Non-pigmented ciliary epithelial cell (primary cell): ENCODE data around the gene ASPHD1.

ENCODE experiments used
- DNase-seq: peaks from one replicate; pipeline ENCODE4 v3.0.0-alpha.2; 2010; ENCODE audit warnings: low read depth

ASPHD1 gene

DNA sequence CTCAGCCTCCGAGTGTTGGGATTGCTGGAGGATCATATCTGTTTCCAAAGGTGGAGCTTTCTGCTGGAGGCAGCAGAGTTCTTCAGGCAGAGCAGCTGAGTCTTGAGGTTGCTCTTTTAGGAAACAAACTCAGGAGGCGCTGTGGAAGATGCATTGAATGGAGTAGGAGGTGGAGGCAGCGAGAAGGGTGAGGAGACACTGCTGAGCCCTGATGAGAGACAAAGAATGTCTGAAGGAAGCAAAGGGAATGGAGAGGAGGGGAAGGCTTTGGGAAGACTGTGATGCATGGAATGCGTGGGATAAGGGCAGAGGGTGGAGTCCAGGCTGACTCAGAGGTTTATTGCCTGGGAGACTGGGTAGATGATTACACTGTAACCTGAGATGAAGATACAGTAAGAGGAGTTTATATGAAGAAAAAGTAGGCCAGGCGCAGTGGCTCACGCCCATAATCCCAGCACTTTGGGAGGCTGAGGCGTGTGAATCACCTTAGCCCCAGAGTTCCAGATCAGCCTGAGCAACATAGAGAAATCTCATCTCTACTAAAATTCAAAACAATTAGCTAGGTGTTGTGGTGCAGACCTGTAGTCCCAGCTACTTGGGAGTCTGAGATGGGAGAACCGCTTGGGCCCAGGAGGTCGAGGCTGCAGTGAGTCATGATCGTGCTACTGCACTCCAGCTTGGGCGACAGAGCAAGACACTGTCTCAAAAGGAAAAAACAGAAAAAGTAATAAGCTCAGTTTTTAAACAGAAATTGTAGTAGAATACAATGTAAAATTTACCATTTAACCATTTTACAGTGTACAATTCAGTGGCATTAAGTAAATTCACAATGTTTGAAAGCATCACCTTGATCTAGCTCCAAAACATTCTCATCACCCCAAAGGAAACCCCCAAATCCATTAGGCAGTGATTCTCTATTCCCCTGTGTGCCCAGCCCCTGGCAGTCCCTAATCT, 43.8 kb downstream of the ASPHD1 start:
- peak; percentile 96 for DNase-seq

DNA sequence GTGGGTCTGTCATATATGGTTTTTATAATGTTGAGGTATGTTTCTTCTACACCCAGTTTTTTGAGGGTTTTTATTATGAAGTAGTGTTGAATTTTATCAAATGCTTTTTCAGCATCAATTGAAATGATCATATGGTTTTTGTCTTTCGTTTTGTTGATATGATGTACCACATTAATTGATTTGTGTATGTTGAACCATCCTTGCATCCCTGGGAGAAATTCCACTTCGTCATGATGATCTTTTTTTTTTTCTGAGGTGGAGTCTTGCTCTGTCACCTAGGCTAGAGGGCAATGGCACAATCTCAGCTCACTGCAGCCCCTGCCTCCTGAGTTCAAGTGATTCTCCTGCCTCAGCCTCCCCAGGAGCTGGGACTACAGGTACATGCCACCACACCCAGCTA, 47.6 kb downstream of the ASPHD1 start:
- DNase-seq: no peak

DNA sequence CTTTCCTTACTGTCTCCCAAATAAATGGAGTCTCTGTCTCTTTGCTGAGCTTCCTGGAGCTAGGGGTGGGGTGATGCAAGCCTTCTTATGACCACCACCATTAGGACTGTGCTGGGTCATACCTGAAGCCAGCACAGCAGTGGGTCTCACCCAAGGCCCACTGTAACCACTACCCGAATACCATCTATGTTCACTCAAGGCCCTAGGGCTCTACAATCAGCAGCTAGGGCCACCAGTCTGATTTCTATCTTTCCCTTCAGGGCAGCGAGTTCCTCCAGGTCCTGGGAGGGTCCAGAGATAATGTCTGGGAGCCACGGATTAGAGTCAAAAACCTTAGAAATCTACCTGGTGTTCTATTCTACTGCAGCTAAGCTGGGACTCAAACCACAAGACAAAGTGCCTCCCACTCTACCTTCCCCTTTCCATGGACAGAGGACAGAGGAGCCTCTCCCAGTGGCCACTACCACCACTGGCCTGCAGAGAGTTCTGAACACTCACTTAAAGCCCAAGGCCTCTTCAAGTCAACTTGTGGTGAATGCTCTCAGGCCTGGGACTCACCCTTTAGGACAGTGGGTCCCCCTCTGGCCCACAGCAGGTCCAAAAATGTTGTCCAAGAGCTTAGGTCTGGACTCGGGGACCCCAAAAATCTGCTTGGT, 50.6 kb downstream of the ASPHD1 start:
- DNase-seq: no peak

DNA sequence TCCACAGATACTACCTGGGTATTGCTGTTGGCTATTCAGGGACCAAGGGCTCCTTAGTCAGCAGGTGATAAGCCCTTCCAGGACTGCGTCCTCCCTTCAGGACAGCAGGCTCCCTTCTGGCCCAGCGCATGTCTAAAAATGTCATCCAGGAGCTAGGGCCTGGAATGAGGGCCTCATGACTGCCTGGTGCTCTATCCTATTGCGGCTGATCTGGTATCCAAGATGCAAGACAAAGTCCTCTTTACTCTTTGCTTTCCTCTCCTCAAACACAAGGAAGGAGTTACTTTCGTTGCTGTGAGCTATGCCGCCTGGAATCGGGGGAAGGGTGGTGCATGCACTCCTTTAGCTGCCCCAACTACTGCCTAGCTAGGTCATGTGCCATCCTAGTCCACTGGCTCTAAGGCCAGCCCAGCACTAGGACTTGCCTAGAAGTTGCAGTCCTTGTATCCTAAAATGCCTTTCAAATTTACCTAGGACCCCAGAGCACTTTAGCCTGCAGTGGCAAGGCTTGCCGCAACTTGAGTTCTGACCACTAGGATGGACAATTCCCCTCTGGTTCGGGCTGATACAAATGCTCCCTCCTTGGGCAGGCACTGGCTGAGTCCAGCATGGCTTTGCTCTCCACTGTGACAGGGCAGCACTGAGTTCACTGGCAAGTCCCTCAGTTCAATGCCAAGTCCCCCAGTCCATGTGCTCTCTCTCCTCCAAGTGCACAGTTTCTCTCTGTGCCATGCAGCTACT, 51.5 kb downstream of the ASPHD1 start:
- DNase-seq: no peak
